NCI-H524 treated with DMSO at 0.1 percent for 48 hours (cell line): ENCODE results near the gene LRRIQ1.
"Not testable (repeated sequence)": the region's sequence is repeated elsewhere in the genome, so short reads cannot be mapped to it uniquely, and the experiment has no call there.

ENCODE experiments used
- DNase-seq: peaks from one replicate; lab custom pipeline; 2025; lab: John Stamatoyannopoulos, UW

Gene LRRIQ1

DNA sequence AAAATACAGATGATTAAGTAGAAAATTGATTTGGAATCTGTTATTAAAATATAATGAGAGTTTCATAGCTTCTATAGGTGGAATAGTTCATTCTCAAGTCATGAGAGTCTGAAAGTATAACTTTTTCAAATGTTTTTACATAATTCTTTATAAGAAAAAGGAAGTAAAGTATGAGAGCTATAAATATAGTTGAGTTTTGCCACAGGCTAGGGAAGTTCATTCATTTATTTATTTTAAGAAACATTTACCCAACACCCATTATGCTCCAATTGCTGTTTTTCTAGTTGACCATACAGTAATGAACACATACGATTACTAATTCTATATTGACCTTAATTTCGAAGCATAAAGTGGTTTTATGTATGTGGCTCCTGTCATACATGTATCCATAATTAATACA, 24.8 kb downstream of the LRRIQ1 start:
- DNase-seq, result no peak

DNA sequence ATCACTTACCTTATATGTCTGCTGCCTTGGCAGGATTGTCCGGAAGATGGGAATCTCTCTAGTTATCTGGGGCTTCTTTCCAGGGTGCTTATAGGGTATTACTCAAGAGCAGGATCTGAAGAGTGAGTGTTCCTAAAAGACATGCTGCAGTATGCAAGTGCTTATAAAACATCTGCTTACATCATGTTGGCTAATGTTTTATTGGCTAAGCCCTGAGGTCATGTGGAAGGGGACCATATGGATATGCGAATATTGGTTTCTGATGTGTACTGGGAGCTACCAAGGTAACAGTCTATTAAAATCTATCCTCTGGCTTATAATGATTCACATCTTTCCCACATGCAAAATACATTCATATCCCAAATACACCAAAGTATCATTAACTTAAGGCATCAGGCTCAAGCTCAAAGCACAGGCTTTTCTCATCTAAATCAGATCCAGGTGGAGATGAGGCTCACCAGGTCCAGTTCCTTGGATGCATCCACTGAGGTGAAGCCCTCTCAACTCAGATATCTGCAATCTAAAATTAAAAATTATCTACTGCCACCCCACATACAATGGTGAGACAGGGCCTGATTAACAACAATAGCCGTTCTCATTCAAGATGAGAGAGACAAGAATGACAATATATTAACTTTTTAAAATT, 29.8 kb downstream of the LRRIQ1 start:
- peak; percentile 81 for DNase-seq

DNA sequence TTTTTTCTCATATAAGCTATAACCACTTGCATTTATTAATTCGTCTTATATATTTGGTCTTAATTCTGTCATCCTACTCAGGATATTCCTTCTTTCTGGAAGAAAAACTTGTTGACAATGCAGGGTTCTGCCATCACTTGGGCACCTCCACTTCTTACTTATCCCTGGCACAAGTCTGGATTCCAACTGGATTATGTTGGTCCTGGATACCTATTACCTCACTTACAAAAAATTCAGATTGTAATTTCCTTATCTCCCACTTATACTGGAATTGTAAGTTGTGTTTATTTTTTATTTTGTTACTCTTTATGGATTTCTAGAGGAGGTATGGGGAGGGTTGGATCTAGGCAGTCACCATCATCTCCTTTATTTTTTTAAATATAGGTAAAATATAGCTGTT, 36.7 kb downstream of the LRRIQ1 start:
- no peak for DNase-seq

DNA sequence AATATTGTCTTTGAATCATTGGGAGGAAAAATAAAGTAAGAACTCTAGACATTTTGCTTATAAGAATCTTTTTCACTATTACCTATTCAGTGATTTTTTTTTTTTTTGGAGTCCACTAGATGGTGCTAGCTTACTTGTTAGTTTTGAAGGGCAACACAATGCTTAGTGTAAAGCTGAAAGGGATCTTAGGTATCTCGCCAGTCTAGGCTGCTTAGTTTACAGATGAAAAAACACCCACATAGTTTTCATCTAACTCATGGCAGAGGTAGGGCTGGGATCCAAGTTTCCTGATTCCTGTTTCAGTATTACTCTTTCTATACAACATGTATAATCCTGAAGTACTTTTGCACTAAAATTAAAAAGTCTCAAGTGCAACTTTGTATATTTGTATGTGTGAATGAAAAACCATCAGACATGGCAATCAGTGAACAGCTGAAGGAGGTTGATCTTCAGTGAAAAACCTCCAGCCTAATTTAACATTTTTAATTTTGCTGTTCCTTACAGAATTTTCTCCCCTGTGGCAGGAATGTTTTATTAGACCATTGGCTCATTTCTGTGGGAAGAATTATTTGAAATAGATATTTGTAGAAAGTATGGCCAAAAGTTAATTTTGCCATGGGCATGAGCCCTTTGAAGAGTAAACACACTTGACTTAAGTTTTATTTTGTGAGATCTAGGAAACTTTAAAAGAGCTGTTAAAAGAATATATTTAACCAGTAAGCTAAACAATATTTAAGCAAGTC, 40.7 kb downstream of the LRRIQ1 start:
- DNase-seq, result peak; percentile 3

DNA sequence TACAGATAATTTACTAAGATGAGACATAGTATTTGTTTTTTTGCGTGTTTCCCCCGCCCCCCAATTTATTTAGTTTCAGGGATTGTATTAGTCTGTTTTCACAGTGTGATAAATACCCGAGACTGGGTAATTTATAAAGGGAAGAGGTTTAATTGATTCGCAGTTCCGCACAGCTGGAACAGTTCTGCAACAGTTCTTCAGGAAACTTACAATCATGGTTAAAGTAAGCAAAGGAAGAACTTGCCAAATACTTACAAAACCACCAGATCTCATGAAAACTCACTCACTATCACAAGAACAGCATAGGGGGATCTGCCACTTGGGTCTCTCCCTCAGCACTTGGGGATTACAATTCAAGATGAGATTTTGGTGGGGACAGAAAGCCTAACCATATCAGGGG, 48.9 kb downstream of the LRRIQ1 start:
- DNase-seq, result no peak

DNA sequence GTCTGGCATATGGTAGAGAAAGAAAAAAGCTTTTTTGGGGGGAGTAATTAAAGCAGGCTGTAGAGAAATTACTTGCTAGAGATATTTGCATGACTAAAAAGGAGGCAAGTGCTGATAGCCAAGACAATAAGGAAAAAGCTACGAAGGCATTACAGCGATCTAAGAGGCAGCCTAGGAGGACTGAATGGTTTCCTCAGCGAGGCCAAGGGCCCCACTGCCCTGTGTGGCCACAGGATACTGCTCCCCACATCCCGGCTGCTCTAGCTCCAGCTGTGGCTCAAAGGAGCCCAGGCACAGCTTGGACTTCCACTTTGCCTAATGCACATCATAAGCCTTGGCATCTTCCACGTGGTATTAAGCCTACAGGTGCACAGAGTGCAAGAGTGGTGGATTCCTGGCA, 53.6 kb downstream of the LRRIQ1 start:
- DNase-seq, result no peak

DNA sequence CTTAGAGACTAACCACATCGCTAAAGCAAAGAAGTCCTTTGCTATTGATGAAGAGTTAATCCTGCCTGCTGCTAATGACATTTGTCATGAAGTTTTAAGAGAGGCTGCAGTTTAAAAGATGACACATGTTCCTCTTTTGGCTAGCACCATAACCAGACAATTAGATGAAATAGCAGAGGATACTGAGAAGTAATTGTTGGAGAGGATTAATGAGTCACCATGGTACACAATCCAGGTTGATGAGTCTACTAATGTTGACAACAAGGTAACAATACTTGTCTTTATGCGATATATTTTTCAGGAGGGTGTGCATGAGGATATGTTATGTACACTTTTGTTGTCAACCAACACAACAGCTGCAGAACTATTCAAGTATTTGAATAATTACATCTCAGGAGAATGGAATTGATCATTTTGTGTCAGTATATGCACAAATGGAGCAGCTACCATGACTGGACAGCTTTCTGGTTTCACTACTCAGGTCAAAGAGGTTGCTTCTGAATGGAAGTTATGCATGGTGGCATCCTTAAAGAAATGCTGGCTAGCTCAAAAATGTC, 56.7 kb downstream of the LRRIQ1 start:
- DNase-seq, result no peak

DNA sequence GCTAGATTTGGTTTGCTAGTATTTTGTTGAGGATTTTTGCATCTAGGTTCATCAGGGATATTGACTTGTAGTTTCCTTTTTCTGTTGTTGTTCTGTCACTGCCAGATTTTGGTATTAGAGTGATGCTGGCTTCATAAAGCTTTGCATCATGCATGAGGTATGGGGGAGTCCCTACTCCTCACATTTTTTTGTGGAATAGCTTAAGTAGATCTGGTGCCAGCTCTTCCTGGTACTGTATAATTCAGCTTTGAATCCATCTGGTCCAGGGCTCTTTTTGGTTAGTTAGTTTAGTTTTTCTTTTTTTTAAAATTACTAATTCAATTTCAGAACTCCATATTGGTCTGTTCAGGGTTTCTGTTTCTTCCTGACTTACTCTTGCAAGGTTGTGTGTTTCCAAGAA, 59.4 kb downstream of the LRRIQ1 start:
- DNase-seq, result no peak

DNA sequence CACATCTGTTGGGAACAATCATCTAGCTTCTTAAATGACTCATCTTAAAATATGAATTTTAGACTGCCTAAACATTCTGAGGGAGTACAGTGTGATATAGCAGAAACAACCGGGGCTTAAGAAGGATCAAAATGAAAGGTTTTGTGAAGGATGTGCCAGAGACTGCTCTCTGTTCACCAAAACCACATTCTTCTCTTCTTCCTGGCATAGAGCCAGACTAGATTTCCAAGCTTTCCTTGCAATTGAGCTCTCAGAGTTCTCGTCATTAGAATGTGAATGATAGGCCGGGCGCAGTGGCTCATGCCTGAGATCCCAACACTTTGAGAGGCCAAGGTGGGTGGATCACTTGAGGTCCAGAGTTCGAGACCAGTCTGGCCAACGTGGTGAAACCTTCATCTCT, 94.5 kb downstream of the LRRIQ1 start:
- DNase-seq, result no peak

DNA sequence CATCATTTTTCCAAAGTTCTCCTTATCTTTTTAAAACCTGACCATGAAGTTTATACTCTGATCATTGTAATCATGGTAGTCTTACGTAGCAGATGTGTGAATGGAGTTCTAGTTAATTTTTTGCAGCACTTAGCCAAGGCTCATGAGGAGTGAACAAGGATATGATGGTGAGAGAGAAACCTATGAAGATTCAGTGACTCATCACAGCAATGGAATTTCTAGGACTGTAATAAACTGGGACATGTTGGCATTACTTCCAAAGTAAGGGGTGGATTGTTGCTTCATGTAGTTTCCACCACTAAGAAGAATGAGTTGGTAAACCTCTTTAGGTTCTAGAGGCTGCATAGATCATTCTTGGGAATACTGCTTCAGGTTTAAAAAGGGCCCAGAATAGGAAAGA, 102.7 kb downstream of the LRRIQ1 start:
- DNase-seq, result no peak

DNA sequence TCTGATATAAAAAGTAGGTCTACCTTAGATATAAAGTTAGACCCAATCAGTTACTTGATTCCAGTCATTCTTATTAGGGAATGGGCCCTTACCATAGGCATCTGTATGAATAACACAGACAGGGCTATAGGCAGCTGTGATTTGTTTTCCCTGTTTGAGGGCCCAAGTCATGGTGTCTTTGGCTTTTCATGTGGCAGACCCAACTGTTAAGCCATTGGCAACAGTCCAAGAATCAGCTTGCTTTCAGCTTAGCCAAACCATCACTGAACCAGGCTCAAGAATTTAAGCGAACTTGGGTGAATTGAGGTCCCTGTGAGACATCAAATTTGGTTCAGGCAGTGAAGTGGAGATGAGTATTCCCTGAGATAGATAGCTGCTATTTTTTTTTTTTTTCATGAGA, 111.2 kb downstream of the LRRIQ1 start:
- DNase-seq, result no peak

DNA sequence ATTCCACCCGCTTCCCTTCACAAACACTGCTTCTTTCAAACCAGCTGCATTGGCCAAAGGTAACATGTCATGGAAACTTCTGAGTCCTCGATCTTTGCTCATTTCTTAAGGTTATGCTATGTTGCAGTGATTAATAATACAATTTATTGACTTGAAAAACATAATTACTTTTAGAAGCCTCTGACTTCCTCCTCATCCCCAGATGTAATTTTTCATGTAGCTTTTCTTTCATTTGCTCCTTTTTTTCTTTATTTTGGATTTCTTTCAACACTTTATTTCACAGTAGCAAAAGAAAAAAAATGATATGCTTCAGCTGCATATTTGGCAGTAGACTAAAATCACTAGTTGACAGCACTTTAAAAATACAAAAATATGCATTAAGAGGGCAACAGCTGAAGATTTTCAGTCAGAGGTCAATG, 116.2 kb downstream of the LRRIQ1 start:
- DNase-seq, result no peak

DNA sequence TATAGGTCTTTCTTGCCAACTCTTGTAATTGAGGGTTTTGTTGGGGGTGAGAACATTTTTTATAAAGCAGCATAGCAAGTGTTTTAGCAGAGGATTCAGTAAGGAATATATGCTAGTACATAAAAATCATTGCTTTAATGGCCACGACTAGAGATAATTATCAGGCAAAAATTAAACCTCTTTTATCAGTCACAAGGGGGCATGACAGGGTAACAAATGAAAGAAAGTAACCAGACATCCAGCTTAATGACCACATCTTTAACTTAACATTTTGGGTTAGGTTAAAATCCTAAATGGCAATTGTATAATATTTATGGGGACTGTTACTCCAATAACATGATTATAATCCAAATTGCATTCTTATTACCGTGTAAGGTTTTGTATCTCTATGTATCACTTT, 119.6 kb downstream of the LRRIQ1 start:
- DNase-seq, result peak; percentile 28

DNA sequence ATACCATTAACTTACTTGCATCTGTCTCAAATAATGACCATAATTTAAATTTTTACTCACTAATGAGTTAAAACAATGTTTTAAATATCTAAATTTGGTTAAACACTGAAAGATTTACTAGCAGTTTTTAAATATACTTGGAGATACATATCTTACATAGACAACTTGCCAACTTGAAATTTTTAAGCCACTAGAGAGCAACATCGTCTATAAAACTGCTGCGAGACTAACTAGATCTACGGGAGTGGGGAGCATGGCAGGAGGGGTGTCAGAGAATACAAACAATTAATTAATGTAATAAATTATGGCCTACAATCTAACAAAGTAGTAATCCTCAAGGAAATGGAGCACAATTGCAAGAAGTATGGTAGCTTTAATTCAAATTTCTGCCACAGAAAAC, 120.4 kb downstream of the LRRIQ1 start:
- peak; percentile 3 for DNase-seq

DNA sequence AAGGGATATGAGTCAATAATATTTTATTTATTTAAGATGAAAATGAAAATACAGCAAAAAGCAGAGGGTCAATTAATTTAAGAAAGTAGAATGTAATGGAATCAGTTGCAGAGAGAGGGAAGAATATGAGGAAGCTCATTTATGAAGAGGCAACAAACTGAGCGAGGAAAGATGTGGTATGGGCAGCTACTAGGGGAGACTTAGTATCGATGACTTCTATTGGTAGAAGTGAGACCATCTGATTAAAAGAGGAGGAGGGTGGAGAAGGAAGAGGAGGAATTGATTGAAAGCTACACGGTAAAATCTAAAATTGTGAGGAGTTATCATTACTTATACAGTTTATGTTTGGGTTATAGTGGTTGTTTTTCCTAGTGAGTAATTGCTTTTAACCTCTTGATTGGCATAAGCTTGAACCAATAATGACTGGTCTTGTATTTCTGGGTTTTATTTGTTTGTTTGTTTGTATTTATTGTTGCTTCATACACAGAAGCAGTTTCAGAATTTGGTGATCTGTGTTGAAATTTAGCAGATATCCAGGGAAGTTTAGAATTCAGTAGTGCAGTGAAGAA, 121.0 kb downstream of the LRRIQ1 start:
- no peak for DNase-seq

DNA sequence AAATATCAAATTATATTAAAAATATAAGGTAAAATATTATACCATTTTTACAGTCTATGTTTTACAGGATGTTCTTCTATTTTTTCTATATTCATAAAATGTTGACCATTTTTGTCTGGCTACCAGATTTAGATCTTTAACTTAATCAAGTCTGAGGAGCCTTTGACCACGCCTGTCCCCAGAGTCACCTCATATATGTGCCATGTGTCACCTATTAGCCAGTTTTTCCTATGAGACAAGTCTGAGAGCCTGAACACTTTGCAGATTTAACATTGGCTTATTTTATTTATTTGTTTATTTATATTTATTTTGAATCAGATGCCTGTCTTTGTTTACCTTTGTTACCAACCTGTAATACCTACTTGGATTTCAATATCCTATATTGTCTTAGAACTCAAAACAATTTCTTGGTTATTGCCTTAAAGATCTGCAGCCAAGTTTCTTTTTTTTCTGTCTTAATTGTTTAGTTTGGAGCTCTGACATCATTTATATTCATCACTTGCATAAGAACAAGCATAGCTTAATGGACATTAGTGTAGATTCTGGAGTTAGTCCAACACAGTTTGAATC, 127.7 kb downstream of the LRRIQ1 start:
- no peak for DNase-seq

DNA sequence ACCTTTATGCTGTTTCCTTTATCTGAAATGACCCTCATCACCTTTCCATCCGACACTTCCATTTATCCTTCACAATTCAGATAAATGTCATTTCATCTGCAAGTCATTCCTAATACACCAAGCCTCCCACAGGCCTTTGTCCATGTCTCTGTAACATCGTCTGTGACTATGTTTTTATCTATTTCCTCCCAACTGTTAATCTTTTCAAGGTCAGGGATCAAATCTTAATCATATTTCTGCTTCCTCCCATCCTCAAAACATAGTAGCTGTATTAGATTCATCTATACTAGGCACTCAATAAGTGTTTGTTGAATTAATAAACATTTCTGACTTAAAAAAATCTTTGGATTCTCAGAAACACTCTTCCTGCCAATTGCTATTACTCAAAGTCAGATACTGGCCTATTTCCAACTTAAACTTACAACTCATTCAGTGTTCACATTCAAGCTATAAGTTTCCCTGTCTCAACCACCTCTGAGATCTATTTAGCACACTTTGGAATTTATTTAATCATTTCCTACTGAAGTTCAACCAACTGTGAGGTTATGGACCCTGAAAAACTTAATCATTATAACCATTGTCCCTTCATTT, 143.6 kb downstream of the LRRIQ1 start:
- no peak for DNase-seq

DNA sequence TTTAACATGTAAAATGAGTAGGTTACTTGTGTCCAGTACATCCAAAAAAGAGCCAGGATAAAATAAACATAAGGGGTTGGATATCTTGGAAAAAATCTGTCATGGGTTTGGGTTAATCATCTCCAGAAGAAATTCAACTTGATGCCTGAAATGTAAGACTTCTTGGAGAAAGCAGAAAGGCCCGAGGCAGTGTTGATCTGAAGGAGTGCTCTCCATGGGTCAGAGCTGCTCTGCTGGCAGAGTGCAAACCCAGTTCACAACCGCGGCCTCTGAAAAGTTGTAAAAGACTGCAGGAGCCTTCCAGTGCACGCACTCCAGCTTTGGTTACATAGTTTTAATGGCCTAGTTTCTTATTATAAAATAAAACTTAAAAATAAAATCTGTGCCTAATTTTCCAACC, 146.5 kb downstream of the LRRIQ1 start:
- DNase-seq, result no peak

DNA sequence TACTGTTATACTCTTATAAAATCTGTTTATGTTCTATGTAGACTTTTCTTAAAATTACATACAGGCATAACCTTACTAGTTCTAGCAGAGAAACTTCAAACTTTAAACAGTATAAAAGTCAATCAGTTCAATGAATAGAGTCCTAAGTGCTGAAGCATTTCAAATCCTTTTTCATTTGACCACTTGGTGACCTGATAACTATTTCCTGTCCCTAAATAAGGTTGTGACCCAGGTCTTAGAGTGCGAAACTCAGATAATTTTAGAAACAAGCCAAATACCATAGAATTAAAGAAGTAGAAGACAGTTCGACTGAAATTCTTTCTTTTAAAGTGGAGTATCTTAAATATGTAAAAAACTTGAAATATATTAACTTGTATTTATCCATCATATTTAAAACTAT, 147.7 kb downstream of the LRRIQ1 start:
- DNase-seq, result no peak

DNA sequence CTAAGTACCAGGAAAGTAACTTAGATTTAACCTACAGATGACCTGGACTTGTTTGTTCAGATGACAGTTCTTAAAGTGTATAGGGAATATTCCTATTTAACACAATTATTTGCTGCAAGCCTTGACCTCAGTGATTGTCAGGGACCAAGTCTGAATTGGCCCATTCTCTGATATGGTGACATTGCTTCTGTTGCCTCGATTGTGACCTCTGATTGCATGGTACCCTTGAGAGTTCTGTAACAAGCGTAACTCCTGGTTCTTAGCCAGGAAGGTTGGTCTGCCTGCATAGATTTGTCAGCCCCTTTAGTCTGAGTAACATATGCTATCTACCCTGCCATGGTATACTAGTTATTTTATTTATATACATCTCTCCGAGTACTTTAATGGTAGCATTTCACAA, 150.1 kb downstream of the LRRIQ1 start:
- no peak for DNase-seq

DNA sequence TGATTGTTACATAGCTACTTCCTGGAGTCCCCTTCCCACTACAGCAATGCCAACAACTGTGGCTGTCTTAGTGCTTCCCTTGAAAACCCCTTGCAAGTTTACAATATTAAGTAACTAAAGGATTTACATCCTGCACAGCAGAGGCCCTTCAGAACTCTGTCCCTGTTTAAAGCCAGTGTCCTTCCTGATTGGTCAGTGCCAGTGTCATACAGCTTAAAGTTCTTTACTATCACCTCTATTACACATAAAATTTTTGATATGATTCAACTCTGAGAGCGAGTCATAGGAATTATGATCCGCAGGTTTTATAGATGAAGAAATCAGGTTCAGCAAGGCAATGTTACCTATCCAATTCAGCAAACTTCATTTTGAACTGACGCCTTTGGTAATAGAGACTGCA, 152.5 kb downstream of the LRRIQ1 start:
- no peak for DNase-seq

DNA sequence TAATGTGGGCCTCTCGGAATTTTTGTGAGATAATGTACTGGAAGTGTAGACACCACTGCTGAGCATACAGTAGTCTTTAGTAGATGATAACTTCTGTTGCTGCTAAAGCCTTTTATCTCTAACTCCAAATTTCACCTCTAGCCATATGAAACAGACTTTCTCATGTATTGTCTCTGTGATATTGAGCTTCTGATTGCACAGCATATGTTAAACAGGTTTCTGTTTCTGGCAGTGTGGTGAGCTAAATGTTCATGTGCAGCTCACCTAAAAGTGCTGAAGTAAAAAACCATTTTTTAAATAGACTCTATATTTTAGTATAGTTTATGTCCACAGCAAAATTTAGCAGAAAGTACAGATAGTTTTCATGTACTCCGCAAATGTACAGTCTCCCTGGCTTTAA, 154.6 kb downstream of the LRRIQ1 start:
- DNase-seq, result no peak

DNA sequence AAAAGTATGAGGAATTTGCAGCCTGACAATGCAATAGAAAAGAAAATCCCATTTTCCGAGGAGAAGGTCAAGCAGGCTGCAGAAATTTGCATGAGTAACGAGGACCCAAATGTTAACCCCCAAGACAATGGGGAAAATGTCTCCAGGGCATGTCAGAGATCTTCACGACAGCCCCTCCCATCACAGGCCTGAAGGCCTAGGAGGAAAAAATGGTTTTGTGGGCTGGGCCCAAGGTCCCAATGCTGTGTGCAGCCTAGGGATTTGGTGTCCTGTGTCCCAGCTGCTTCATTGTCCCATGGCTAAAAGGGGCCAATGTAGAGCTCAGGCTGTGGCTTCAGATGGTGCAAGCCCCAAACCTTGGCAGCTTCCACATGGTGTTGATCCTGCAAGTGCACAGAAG, 167.7 kb downstream of the LRRIQ1 start:
- DNase-seq, result not testable (repeated sequence)
